Liver (tissue), 9 donors: ENCODE measurements around the gene PDGFD. TPM values are rescaled to one million over a fixed set of nuclear protein-coding genes. Genes with fewer than 3 reads are reported as not detected.

Experiments
- DNase-seq: peaks from one replicate; pipeline ENCODE4 v3.0.0-alpha.2; 2017; ENCODE audit warnings: low spot score
- H3K27ac ChIP-seq, 2 donors: one replicate each; pipeline ENCODE4 v1.7.0; 2013; ENCODE audit warnings: inconsistent platforms in 2 of 2, low read length in 2 of 2, control low read depth in 1 of 2, low read depth in 1 of 2, mild to moderate bottlenecking in 1 of 2
- H3K27me3 ChIP-seq, 4 donors: one replicate each; pipeline versions ENCODE4 v1.6.1 to v1.7.0; 2013; ENCODE audit warnings: low read length in 3 of 4, inconsistent platforms in 1 of 4, mild to moderate bottlenecking in 1 of 4, moderate library complexity in 1 of 4; ENCODE audit not compliant: control insufficient read depth in 4 of 4, insufficient read depth in 4 of 4
- H3K36me3 ChIP-seq, 4 donors: one replicate each; pipeline versions ENCODE4 v1.6.1 to v1.7.0; 2013; ENCODE audit warnings: low read length in 3 of 4, mild to moderate bottlenecking in 3 of 4, low read depth in 1 of 4, moderate library complexity in 1 of 4; ENCODE audit not compliant: control insufficient read depth in 4 of 4, insufficient read depth in 3 of 4
- H3K4me1 ChIP-seq, 4 donors: one replicate each; pipeline versions ENCODE4 v1.6.1 to v1.7.0; 2013; ENCODE audit warnings: low read length in 3 of 4, mild to moderate bottlenecking in 3 of 4, moderate library complexity in 1 of 4; ENCODE audit not compliant: control insufficient read depth in 4 of 4, insufficient read depth in 4 of 4
- H3K4me3 ChIP-seq, 3 donors: one replicate each; pipeline versions ENCODE4 v1.6.1 to v1.7.0; 2013; ENCODE audit warnings: low read length in 3 of 3, control low read depth in 1 of 3, low read depth in 1 of 3, mild to moderate bottlenecking in 1 of 3
- H3K9ac ChIP-seq, 2 donors: one replicate each; pipeline ENCODE4 v1.7.0; 2013; ENCODE audit warnings: low read length in 2 of 2, mild to moderate bottlenecking in 2 of 2, moderate library complexity in 2 of 2, control low read depth in 1 of 2, low read depth in 1 of 2
- H3K9me3 ChIP-seq, 4 donors: one replicate each; pipeline versions ENCODE4 v1.6.1 to v1.7.0; 2013; ENCODE audit warnings: low read length in 3 of 4; ENCODE audit not compliant: control insufficient read depth in 4 of 4
- CTCF ChIP-seq: fragments of 150-350 bp; IDR thresholded peaks from 2 replicates; pipeline ENCODE4 v1.5.1; 2017; ENCODE audit warnings: improper control_type of control experiment, low read depth, low read length; ENCODE audit not compliant: missing input control
- EGR1 ChIP-seq, 2 donors: IDR thresholded peaks; 2 replicates each; pipeline ENCODE4 v1.6.1; 2016 to 2018; ENCODE audit warnings: antibody characterized with exemption in 2 of 2, low read depth in 2 of 2
- FOXA1 ChIP-seq: IDR thresholded peaks from 2 replicates; pipeline ENCODE4 v1.6.1; 2016; ENCODE audit warnings: antibody characterized with exemption
- FOXA2 ChIP-seq: IDR thresholded peaks from 2 replicates; pipeline ENCODE4 v1.6.1; 2016; ENCODE audit warnings: antibody characterized with exemption
- GABPA ChIP-seq, 2 donors: IDR thresholded peaks in 1 of 2; conservative IDR thresholded peaks in 1 of 2; 2 replicates each; pipeline ENCODE4 v1.6.1; 2016; ENCODE audit warnings: antibody characterized with exemption in 2 of 2, mild to moderate bottlenecking in 1 of 2, moderate library complexity in 1 of 2
- HNF4A ChIP-seq, 2 donors: conservative IDR thresholded peaks; 2 replicates each; pipeline ENCODE4 v1.6.1; 2016; ENCODE audit warnings: antibody characterized with exemption in 2 of 2, mild to moderate bottlenecking in 2 of 2
- HNF4G ChIP-seq: IDR thresholded peaks from 2 replicates; pipeline ENCODE4 v1.6.1; 2016; ENCODE audit warnings: antibody characterized with exemption
- JUND ChIP-seq, 2 donors: IDR thresholded peaks; 2 replicates each; pipeline ENCODE4 v1.6.1; 2016; ENCODE audit warnings: antibody characterized with exemption in 2 of 2
- MAX ChIP-seq: IDR thresholded peaks from 2 replicates; pipeline ENCODE4 v1.6.1; 2016; ENCODE audit warnings: antibody characterized with exemption
- NR2F2 ChIP-seq: IDR thresholded peaks from 2 replicates; pipeline ENCODE4 v1.6.1; 2016; ENCODE audit warnings: antibody characterized with exemption
- RAD21 ChIP-seq, 2 donors: IDR thresholded peaks; 2 replicates each; pipeline ENCODE4 v1.6.1; 2016; ENCODE audit warnings: antibody characterized with exemption in 2 of 2, mild to moderate bottlenecking in 2 of 2
- RXRA ChIP-seq, 2 donors: IDR thresholded peaks; 2 replicates each; pipeline ENCODE4 v1.6.1; 2017 to 2018; ENCODE audit warnings: antibody characterized with exemption in 2 of 2, mild to moderate bottlenecking in 1 of 2
- SP1 ChIP-seq: IDR thresholded peaks from 2 replicates; pipeline ENCODE4 v1.6.1; 2018; ENCODE audit warnings: antibody characterized with exemption, mild to moderate bottlenecking
- YY1 ChIP-seq: IDR thresholded peaks from 2 replicates; pipeline ENCODE4 v1.6.1; 2016; ENCODE audit warnings: antibody characterized with exemption, mild to moderate bottlenecking
- WGBS: extraction: QIAGEN DNeasy Blood & Tissue Kit; methylation state at CpG from one replicate; pipeline ENCODE4 v1.1.7; 2013; 5-methylcytosine and 5-hydroxymethylcytosine counted together
- polyA plus RNA-seq, 2 donors: library from polyadenylated mRNA; stranded (reverse) in 1 of 2; unstranded in 1 of 2; fragments of 200-250 nt in 1 of 2; fragments of >200 nt in 1 of 2; fragmentation: Nextera tagmentation in 1 of 2; extraction: Ambion mirVana in 1 of 2; gene quantifications; one replicate each; pipeline versions ENCODE4 v1.2.1 to v1.2.3, GENCODE V29; 2013 to 2015
- total RNA-seq, 2 donors: library from RNA; depleted of rRNA; stranded (reverse); fragments of >200 nt; gene quantifications; one replicate each; pipeline ENCODE4 v1.2.3, GENCODE V29; 2014
- TF ChIP-seq, protein P1 (sequence below): IDR thresholded peaks from 2 replicates; pipeline ENCODE4 v1.6.1; 2016; ENCODE audit warnings: antibody characterized with exemption
- TF ChIP-seq, protein P2 (sequence below): IDR thresholded peaks from 2 replicates; pipeline ENCODE4 v1.6.1; 2016; ENCODE audit warnings: antibody characterized with exemption, mild to moderate bottlenecking
- TF ChIP-seq, protein P3 (sequence below): IDR thresholded peaks from 2 replicates; pipeline ENCODE4 v1.6.1; 2016; ENCODE audit warnings: antibody characterized with exemption
- donor health status: healthy.
- donor health status: healthy.
- donor health status: healthy.
- donor health status: healthy.
- donor health status: healthy.

The PDGFD gene
- total and polyA plus RNA-seq, 4 donors = 1.0 to 3.3 (median 2.1) TPM

DNA sequence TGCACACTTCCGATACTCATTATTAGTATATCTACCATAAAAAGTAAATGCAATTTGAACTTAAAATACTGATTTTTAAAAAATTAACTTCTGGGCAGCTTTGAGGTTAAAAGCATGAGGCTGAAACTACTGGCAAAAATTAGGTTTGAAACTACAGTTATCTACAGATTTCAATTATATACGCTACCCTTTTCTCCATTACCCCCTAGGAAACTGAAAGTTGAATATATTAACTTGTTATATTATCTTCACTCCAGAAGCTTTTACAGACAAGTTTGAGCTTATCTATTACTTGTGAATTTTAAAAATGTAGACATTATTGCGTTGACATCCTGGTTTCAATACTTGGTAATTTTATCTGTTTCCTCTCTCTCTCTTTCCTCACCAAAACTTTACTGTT lies 224.3 kb downstream of the PDGFD start:
- 80% methylated on average over 3 of the region's 3 CpGs for WGBS
- H3K9ac ChIP-seq = no peak overlapping the region
- no peaks in the 10 kb centered on the region for H3K9me3 ChIP-seq
- H3K4me3 ChIP-seq = no peak overlapping the region
- no peaks in the 10 kb centered on the region for H3K27me3 ChIP-seq
- no peaks in the 10 kb centered on the region for H3K36me3 ChIP-seq
- DNase-seq = no peak
- no peak for TF ChIP-seq NR2F2
- TF ChIP-seq JUND (IDR thresholded peaks at IDR 0.05) = no peak
- TF ChIP-seq RXRA (IDR thresholded peaks at IDR 0.05) = no peak
- TF ChIP-seq RAD21 (IDR thresholded peaks at IDR 0.05) = no peak
- no peak for TF ChIP-seq YY1
- TF ChIP-seq CTCF = no peak
- TF ChIP-seq MAX = no peak
- TF ChIP-seq FOXA1 = no peak
- TF ChIP-seq, protein P1, sequence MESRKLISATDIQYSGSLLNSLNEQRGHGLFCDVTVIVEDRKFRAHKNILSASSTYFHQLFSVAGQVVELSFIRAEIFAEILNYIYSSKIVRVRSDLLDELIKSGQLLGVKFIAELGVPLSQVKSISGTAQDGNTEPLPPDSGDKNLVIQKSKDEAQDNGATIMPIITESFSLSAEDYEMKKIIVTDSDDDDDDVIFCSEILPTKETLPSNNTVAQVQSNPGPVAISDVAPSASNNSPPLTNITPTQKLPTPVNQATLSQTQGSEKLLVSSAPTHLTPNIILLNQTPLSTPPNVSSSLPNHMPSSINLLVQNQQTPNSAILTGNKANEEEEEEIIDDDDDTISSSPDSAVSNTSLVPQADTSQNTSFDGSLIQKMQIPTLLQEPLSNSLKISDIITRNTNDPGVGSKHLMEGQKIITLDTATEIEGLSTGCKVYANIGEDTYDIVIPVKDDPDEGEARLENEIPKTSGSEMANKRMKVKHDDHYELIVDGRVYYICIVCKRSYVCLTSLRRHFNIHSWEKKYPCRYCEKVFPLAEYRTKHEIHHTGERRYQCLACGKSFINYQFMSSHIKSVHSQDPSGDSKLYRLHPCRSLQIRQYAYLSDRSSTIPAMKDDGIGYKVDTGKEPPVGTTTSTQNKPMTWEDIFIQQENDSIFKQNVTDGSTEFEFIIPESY = no peak
- TF ChIP-seq, protein P2, sequence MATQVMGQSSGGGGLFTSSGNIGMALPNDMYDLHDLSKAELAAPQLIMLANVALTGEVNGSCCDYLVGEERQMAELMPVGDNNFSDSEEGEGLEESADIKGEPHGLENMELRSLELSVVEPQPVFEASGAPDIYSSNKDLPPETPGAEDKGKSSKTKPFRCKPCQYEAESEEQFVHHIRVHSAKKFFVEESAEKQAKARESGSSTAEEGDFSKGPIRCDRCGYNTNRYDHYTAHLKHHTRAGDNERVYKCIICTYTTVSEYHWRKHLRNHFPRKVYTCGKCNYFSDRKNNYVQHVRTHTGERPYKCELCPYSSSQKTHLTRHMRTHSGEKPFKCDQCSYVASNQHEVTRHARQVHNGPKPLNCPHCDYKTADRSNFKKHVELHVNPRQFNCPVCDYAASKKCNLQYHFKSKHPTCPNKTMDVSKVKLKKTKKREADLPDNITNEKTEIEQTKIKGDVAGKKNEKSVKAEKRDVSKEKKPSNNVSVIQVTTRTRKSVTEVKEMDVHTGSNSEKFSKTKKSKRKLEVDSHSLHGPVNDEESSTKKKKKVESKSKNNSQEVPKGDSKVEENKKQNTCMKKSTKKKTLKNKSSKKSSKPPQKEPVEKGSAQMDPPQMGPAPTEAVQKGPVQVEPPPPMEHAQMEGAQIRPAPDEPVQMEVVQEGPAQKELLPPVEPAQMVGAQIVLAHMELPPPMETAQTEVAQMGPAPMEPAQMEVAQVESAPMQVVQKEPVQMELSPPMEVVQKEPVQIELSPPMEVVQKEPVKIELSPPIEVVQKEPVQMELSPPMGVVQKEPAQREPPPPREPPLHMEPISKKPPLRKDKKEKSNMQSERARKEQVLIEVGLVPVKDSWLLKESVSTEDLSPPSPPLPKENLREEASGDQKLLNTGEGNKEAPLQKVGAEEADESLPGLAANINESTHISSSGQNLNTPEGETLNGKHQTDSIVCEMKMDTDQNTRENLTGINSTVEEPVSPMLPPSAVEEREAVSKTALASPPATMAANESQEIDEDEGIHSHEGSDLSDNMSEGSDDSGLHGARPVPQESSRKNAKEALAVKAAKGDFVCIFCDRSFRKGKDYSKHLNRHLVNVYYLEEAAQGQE = no peak
- no peak for TF ChIP-seq FOXA2
- TF ChIP-seq GABPA (IDR thresholded peaks at IDR 0.05 in 1 of 2, conservative IDR thresholded peaks at IDR 0.05 in 1 of 2) = no peak
- TF ChIP-seq, protein P3, sequence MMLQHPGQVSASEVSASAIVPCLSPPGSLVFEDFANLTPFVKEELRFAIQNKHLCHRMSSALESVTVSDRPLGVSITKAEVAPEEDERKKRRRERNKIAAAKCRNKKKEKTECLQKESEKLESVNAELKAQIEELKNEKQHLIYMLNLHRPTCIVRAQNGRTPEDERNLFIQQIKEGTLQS = no peak
- no peak for TF ChIP-seq EGR1 (IDR thresholded peaks at IDR 0.05; ENCODE audit: low read depth in 2 of 2)
- TF ChIP-seq HNF4G = no peak
- no peak for TF ChIP-seq SP1
- H3K27ac ChIP-seq = no peak overlapping the region
- H3K4me1 ChIP-seq = no peaks in the 10 kb centered on the region

DNA sequence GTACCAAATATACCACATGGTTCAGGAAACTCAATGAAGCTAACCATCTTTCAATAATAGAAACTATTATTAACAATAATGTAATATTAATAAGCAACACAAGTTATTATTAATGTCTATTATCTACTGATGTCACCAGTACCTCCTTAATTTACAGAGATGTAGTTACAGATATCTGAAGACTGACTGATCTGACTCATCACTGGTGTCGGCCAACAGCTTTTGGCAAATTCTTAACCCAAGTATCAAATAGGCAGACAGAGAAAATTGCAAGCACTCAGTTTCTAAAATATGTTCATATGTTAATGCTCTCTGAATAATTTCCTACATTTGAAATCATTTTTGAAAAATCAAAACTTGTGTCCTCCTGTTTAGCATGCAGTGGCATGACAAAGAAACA lies 227.9 kb downstream of the PDGFD start:
- Histone ChIP-seq H3K27ac (no peak overlapping the region), H3K9me3 (no peaks in the 10 kb centered on the region), H3K4me1 (no peaks in the 10 kb centered on the region), H3K9ac (no peak overlapping the region), H3K4me3 (no peak overlapping the region), H3K27me3 (no peaks in the 10 kb centered on the region), H3K36me3 (no peaks in the 10 kb centered on the region)
- no peak for DNase-seq
- 86% methylated on average over 1 of the region's 1 CpG for WGBS
- TF ChIP-seq HNF4A (conservative IDR thresholded peaks at IDR 0.05) = no peak
